Lung microvascular endothelial cell (primary cell): ENCODE data around the gene BICRA. TPM values are rescaled to one million over a fixed set of nuclear protein-coding genes. Genes with fewer than 3 reads are reported as not detected.
"Not testable (repeated sequence)": the region's sequence is repeated elsewhere in the genome, so short reads cannot be mapped to it uniquely, and the experiment has no call there.

Experiments
- DNase-seq, 2 donors: peaks; one replicate each; pipeline versions ENCODE4 v3.0.0 to v3.0.0-alpha.2; 2010; ENCODE audit warnings: low read depth in 2 of 2
- total RNA-seq: library from RNA; depleted of rRNA; stranded (reverse); fragments of >200 nt; gene quantifications from 2 replicates; pipeline ENCODE4 v1.2.1, GENCODE V29; 2014

Gene BICRA
- total RNA-seq, 1 donor from 2014 or later: 2.8 TPM

DNA sequence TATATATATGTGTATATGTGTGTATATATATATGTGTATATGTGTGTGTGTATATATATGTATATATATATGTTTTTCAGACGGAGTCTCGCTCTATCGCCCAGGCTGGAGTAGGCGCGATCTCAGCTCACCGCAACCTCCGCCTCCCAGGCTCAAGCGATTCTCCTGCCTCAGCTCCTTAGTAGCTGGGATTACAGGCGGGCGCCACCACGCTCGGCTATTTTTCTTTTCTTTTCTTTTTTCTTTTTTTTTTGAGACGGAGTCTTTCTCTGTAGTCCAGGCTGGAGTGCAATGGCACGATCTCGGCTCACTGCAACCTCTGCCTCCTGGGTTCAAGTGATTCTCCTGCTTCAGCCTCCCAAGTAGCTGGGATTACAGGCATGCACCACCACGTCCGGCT, 137.2 kb downstream of the BICRA start:
- not testable (repeated sequence) for DNase-seq

DNA sequence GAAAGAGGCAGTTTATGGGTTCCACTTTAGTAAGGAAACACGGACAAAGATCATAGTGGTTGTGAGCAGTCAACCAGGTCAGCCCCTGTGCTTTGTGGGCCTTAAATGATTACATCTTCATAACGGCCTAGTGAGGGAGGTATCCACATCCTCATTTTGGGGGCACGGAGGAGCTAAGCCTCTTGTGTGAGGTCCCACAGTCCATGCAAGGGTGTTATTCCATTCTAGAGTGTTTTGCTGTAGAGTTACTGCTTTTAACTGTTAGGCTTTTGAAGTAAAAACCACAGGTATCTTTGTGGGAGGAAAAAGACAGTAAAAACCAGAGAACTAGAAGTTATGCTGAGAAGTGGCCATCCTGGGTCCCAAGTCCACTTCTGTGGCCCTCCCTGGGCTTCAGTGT, 140.4 kb downstream of the BICRA start:
- no peak for DNase-seq

DNA sequence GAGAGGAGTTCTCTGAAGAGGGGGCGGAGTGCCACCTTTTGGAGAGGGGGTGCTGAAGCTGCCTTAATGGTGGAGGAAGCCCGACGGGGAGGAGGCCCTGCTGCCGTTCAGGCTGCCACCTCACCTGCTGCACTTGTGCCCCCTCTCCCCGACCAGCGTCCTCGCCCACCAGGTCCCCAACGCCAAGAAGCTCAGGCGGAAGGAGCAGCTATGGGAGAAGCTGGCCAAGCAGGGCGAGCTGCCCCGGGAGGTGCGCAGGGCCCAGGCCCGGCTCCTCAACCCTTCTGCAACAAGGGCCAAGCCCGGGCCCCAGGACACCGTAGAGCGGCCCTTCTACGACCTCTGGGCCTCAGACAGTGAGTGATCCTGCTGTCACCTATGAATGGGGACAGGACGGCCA, 141.8 kb downstream of the BICRA start:
- DNase-seq: no peak

DNA sequence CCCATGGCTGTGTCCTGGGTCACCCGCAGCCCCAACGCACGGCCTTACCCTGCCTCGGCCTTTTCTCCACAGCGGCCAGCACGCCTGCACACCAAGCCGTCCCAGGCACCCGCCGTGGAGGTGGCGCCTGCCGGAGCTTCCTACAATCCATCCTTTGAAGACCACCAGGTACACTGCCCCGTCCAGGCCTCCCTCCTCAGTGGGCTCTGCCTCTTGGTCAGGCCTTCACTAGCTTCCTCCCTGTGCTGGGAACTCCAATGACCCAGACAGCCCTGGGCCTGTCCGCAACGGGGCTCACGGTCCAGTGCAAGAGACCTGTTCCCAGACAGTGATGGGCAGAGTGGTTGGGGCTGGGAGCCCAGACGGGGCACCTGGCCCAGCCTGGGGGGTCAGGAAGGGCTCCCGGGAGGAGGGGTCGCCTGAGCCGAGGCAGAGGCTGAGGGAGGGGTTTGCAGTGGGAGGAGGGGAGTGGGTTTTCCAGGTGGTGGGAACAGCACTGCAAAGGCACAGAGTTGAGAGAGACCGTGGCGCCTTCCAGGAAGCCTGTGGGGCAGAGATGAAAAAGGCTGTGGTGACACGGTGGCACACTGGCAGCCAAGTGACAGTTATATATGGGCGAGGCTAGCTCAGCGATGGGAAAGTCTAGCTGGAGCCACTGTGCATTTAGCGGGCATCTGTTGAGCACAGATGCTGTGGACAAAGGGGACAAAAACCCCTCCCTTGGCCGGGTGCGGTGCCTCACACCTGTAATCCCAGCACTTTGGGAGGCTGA, 143.7 kb downstream of the BICRA start:
- no peak for DNase-seq

Other genes starting within 250 kb of the BICRA start
- 0.20 and 0.22 TPM in 2 replicates for gene MEIS3, start 189.6 kb upstream of the BICRA start, total RNA-seq
- 0.22 TPM in 1 of 2 replicates, not detected in the other for gene SLC8A2, start 137.2 kb upstream of the BICRA start, total RNA-seq
- gene KPTN, start 124.9 kb upstream of the BICRA start, total RNA-seq: 3.2 and 3.5 TPM in 2 replicates
- 61.1 and 69.5 TPM in 2 replicates for gene NAPA, start 94.1 kb upstream of the BICRA start, total RNA-seq
- 0.20 and 0.44 TPM in 2 replicates for gene ZNF541, start 36.0 kb upstream of the BICRA start, total RNA-seq
- 76.3 and 90.7 TPM in 2 replicates for gene EHD2, start 104.3 kb downstream of the BICRA start, total RNA-seq
- gene NOP53, start 136.4 kb downstream of the BICRA start, total RNA-seq: 69.5 and 115 TPM in 2 replicates
- gene SELENOW, start 169.6 kb downstream of the BICRA start, total RNA-seq: 310 and 521 TPM in 2 replicates
- not detected in 2 replicates for gene TPRX1, start 195.4 kb downstream of the BICRA start, total RNA-seq
- not detected in 2 replicates for gene CRX, start 212.8 kb downstream of the BICRA start, total RNA-seq